Tongue (tissue), 2 donors: Measurements from ENCODE around the gene S100A9. TPM values are rescaled to one million over a fixed set of nuclear protein-coding genes. Genes with fewer than 3 reads are reported as not detected.
"Not testable (repeated sequence)": the region's sequence is repeated elsewhere in the genome, so short reads cannot be mapped to it uniquely, and the experiment has no call there.

Experiments
- DNase-seq: peaks from one replicate; pipeline ENCODE4 v3.0.0-alpha.2; 2015
- total RNA-seq: library from RNA; depleted of rRNA; stranded (reverse); fragments of >200 nt; gene quantifications from one replicate; pipeline ENCODE4 v1.2.3, GENCODE V29; 2014

Gene S100A9
- total RNA-seq: 739 TPM

- no peak for DNase-seq
Measured at GRCh38 chr1:153357853-153358690, at the start of gene S100A9. Gene S100A9, plus strand, starts transcription at chr1:153357854. Its CDS starts 430 bp downstream, at chr1:153358284.

- no peak for DNase-seq
Measured at GRCh38 chr1:153308540-153308939, 49.1 kb upstream of the S100A9 start.

DNA sequence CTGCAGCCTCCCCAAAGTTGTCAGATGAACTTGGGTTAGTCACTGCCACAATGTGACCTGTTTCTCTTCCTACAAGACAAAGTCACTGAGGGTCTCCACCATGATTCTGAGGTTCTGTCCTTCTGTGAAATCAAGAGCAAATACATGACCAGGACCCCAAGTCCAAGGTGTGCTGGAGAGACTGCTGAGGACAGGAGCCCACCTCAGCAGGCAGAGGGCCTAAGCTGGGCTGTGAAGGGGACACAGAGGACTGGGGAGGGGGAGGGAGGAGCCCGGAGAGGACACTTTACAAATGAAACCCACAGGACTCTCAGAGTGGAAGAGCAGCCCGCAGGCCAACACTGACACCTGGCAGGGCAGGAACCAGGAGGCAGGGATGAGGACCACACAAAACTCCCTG, 48.2 kb upstream of the S100A9 start:
- no peak for DNase-seq

- DNase-seq: no peak
Measured at GRCh38 chr1:153310526-153310925, 47.1 kb upstream of the S100A9 start.

DNA sequence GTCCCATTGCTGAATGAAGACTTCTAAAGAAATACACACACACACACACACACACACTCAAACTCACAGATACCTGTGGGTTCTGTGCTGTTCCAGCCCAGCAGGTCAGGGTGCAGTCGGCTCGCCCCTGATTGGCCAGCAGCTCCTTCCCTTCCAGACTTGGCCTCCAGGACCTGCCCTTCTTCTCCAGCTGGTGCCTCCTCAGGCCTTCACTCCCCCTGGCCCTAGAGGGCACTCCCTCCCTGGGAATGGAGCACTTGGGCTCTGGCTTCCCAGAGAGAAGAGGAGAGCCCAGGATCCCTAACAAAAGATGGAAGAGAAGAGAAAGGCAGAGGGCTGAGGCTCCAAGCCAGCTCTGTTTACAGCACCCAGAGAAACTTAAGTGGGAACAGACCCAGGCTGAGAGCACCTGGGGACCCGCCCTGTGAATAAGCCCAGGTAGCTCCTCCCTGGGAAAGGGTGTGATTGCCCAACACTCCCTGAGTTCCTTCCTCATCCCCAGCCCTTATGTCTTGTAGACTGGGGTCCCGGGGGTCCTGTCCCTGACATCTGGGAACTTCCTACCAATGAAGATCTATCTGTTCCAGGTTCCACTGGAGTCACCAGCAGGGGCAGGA, 45.0 kb upstream of the S100A9 start, which contains the start of gene PGLYRP3:
Gene PGLYRP3, minus strand, starts transcription at position 383 of the 617 bp plus-strand sequence. CDS start 2,287 bp downstream, outside the sequence.
- no peak for DNase-seq

DNA sequence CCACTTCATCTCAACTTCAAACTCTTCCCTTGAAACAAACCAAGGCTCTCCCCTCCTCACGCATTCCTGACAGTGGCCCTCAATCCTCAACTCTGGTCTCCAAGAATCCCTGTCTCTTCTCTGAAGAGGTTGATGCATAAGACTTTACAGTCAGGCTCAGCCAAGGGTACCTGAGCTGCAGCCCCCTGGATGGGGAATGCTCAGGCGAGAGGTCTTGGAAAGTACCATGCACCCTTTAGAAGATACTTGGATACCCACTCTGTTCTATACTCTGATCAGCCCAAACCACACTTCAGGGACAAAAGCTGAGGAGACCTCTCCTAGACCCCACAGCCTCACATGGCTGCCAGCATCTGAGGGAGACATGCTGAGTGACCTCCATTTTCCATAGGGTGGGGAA, 44.4 kb upstream of the S100A9 start:
- DNase-seq: no peak

- DNase-seq: not testable (repeated sequence)
Measured at GRCh38 chr1:153314388-153314787, 43.3 kb upstream of the S100A9 start.

DNA sequence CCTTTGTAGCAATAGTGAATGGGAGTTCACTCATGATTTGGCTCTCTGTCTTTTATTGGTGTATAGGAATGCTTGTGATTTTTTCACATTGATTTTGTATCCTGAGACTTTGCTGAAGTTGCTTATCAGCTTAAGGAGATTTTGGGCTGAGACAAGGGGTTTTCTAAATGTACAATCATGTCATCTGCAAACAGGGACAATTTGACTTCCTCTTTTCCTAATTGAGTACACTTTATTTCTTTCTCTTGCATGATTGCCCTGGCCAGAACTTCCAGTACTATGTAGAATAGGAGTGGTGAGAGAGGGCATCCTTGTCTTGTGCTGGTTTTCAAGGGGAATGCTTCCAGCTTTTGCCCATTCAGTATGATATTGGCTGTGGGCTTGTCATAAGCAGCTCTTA, 41.6 kb upstream of the S100A9 start:
- not testable (repeated sequence) for DNase-seq

- not testable (repeated sequence) for DNase-seq
Measured at GRCh38 chr1:153318145-153318544, 39.5 kb upstream of the S100A9 start.

- no peak for DNase-seq
Measured at GRCh38 chr1:153322568-153322967, 35.1 kb upstream of the S100A9 start.

DNA sequence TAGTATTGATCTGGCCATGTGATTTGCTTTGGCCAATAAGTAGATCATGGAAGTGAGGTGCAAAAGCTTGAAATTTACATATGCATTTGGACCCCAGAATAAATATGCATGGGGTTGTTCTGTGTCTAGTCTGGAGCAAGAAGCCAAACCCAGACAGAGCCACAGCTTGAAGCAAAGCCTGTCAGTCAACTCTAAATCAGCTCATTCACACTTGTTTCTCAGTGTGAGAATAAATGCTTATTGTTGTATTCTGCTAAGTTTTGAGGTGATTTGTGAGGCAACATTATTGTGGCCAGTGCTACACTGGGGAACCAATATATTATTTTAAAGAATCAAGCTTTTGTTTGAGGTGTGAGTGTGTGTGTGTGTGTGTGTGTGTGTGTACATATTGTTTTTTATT, 32.7 kb upstream of the S100A9 start:
- DNase-seq: no peak

- DNase-seq: no peak
Measured at GRCh38 chr1:153333902-153334301, 23.8 kb upstream of the S100A9 start.

DNA sequence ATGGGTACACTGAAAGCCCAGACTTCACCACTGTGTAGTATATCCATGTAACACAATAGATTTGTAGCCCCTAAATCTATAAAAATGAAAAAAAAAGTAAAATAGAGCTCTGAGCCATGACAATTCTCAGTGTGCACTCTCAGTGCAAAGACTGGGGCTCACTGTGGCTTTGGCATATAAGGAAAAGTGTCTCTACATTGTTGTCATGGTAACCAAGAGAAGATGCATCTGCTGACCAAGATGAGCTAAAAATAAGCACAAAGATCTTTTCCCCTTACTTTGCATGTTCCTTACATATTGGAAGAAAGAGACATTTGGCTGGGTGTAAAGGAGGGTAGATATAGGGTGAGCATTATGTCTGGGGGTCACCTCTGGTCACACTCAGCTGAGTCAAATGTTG, 21.0 kb upstream of the S100A9 start:
- DNase-seq: no peak

- DNase-seq: no peak
Measured at GRCh38 chr1:153337980-153338853, 19.4 kb upstream of the S100A9 start.

GRCh38 chr1:153339802-153340201, 17.9 kb upstream of the S100A9 start:
- no peak for DNase-seq

GRCh38 chr1:153340356-153340755, 17.3 kb upstream of the S100A9 start:
- no peak for DNase-seq

- DNase-seq: no peak
Measured at GRCh38 chr1:153341431-153341934, 16.2 kb upstream of the S100A9 start.

- DNase-seq: no peak
Measured at GRCh38 chr1:153342178-153342577, 15.5 kb upstream of the S100A9 start.

GRCh38 chr1:153343040-153343681, 14.5 kb upstream of the S100A9 start:
- no peak for DNase-seq

DNA sequence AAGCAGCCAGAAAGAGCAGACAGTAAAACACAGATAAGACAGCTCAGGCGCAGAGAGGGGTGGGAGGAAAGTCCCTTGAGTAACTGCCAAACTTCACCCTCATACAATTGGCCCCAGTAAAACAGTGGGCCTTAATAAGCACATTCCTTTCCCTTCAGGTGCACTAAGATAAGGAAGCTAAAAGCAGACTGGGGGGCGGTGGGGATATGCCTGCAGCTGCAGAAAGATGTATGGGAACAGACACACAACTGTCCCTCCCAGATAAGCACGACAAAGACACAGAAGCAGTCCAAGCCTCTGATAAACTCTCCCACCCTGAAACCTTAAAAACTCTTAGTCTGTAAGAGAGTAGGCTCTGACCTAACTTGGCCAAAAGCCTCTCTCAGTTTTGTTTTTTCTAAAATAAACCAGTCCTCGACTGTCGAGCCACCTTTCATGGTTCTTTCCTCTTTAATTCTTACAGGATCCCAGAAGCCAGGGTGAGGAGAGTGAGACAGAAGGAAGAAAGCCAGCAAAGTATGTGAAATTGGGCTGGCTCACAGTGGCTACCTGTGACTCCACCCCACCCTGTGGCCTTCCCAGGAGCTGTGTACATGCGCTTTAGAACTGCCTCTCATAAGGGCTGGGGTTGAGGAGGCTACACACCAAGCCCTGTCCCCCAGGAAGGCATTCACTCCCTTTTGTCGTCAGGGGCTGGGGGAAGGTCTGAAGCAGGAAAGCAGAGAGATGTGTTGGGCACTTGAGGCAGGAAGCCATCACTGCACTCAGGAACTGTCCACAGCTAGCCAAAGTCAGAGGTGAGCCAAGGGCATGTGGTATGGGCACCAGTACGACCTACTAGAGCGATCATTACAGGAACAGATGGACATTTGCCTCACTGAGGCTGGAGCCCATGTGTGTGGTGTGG, 13.6 kb upstream of the S100A9 start:
- DNase-seq: no peak

DNA sequence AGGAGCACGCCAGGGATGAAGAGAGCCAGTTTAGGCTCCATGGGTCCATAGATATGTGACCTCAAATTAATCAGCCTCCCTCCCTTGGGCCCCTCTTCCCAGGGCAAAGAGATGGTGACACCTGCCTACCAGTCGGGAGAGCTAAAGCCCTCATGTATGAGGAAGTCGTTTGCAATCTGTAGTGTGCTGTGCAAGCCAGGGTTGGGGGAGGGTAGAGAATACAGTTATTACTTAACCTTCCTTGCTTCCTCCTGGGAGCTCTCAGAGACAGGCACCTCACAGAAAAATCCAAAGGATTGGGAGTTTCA, 13.0 kb upstream of the S100A9 start:
- no peak for DNase-seq
